HCT116 (cell line): ENCODE results near the gene C16orf74. TPM values are rescaled to one million over a fixed set of nuclear protein-coding genes. Genes with fewer than 3 reads are reported as not detected.

ENCODE experiments used
- ATAC-seq: fragments of 200-7000 bp; cut with Tn5 transposase; 2 replicates; pipeline ENCODE4 v1.9.1; 2020; ENCODE audit warnings: mild to moderate bottlenecking, moderate library complexity
- BruUV-seq: library from RNA; stranded (reverse); fragments of 400-500 nt; replicated peaks from 2 replicates; lab custom pipeline; 2021; lab: Mats Ljungman, UMichigan
- CTCF ChIA-PET: fragments of 300-600 bp; sonication (Branson Sonifier 250); formaldehyde crosslinking; loops from one replicate; lab custom pipeline; 2021; ENCODE audit warnings: antibody characterized with exemption; lab: Charles Lee
- POLR2A ChIA-PET: fragments of 300-600, 350-600 bp; sonication (Branson Sonifier 250); formaldehyde crosslinking; loops from one replicate; lab custom pipeline; 2021; ENCODE audit warnings: antibody characterized with exemption; lab: Charles Lee
- RAD21 ChIA-PET, 2 experiments: fragments of 300-600 bp; sonication (Branson Sonifier 250); formaldehyde crosslinking; loops; one replicate each; lab custom pipeline; 2023; ENCODE audit warnings: low total read pairs in 2 of 2; ENCODE audit not compliant: uncharacterized antibody in 2 of 2, unreplicated experiment in 2 of 2, low non-redundant PET in 1 of 2; lab: Charles Lee
- DNase-seq: peaks from one replicate; pipeline ENCODE4 v3.0.0-alpha.2; 2010; ENCODE audit warnings: low read depth, low spot score
- H2AFZ ChIP-seq: fragments of 200-600 bp; shearing (Covaris generic), sonication (generic); 2 replicates; pipeline ENCODE4 v1.6.1; 2017; ENCODE audit warnings: low read depth, mixed run types, mixed read lengths, antibody characterized with exemption, low read length; ENCODE audit not compliant: poor library complexity, severe bottlenecking
- H3K27ac ChIP-seq: 2 replicates; pipeline ENCODE4 v1.5.1; 2012; ENCODE audit warnings: low read depth, low read length
- H3K27me3 ChIP-seq: fragments of 200-600 bp; sonication (generic); 2 replicates; pipeline ENCODE4 v1.6.1; 2016; ENCODE audit warnings: mixed run types, low read length, mixed read lengths; ENCODE audit not compliant: insufficient read depth
- H3K36me3 ChIP-seq, 2 experiments: fragments of 200-500 bp in 1 of 2; fragments of 200-600 bp in 1 of 2; sonication (Bioruptor generic) in 1 of 2; sonication (generic) in 1 of 2; 2 replicates each; pipeline versions ENCODE4 v1.5.1 to v1.6.1; 2014 to 2016; ENCODE audit warnings: low read length in 2 of 2, inconsistent platforms in 1 of 2, mixed read lengths in 1 of 2, mixed run types in 1 of 2; ENCODE audit not compliant: insufficient read depth in 2 of 2, control insufficient read depth in 1 of 2
- H3K4me1 ChIP-seq, 2 experiments: fragments of 200-600 bp in 1 of 2; sonication (generic) in 1 of 2; 2 replicates each; pipeline versions ENCODE4 v1.5.1 to v1.6.1; 2012 to 2017; ENCODE audit warnings: low read length in 2 of 2, inconsistent platforms in 1 of 2, mild to moderate bottlenecking in 1 of 2, mixed read lengths in 1 of 2, mixed run types in 1 of 2, moderate library complexity in 1 of 2; ENCODE audit not compliant: insufficient read depth in 2 of 2, control insufficient read depth in 1 of 2
- H3K4me2 ChIP-seq: fragments of 200-600 bp; sonication (generic); 2 replicates; pipeline ENCODE4 v1.6.1; 2017; ENCODE audit warnings: mixed run types, low read length, mixed read lengths
- H3K4me3 ChIP-seq, 2 experiments: fragments of 200-600 bp in 1 of 2; sonication (generic) in 1 of 2; replicated peaks in 1 of 2; 2 replicates each; pipeline ENCODE4 v1.5.1; 2011 to 2016; ENCODE audit warnings: low read length in 2 of 2, control low read depth in 1 of 2, low read depth in 1 of 2, mild to moderate bottlenecking in 1 of 2, mixed read lengths in 1 of 2, mixed run types in 1 of 2
- H3K79me2 ChIP-seq: fragments of 200-600 bp; sonication (generic); 2 replicates; pipeline ENCODE4 v1.6.1; 2017; ENCODE audit warnings: mild to moderate bottlenecking, mixed run types, low read length, moderate library complexity, mixed read lengths; ENCODE audit not compliant: insufficient read depth
- H3K9ac ChIP-seq: fragments of 200-600 bp; sonication (generic); 2 replicates; pipeline ENCODE4 v1.6.1; 2016; ENCODE audit warnings: low read length, mixed read lengths
- H3K9me2 ChIP-seq: fragments of 200-600 bp; sonication (generic), shearing (Covaris generic); 2 replicates; pipeline ENCODE4 v1.6.1; 2017; ENCODE audit warnings: mixed run types, mild to moderate bottlenecking, moderate library complexity; ENCODE audit not compliant: insufficient read depth
- H3K9me3 ChIP-seq, 2 experiments: fragments of 200-500 bp in 1 of 2; fragments of 200-600 bp in 1 of 2; sonication (Bioruptor generic) in 1 of 2; sonication (generic) in 1 of 2; 2 replicates each; pipeline ENCODE4 v1.6.1; 2014 to 2017; ENCODE audit warnings: low read length in 2 of 2, mixed read lengths in 2 of 2, inconsistent platforms in 1 of 2, low read depth in 1 of 2, mild to moderate bottlenecking in 1 of 2, mixed run types in 1 of 2, moderate library complexity in 1 of 2; ENCODE audit not compliant: control insufficient read depth in 1 of 2, insufficient read depth in 1 of 2
- H4K20me1 ChIP-seq: fragments of 200-600 bp; sonication (generic), shearing (Covaris generic); 2 replicates; pipeline ENCODE4 v1.6.1; 2017; ENCODE audit warnings: mixed run types, mild to moderate bottlenecking, moderate library complexity; ENCODE audit not compliant: insufficient read depth
- CBX3 ChIP-seq: IDR thresholded peaks from 2 replicates; pipeline ENCODE4 v1.6.1; 2012; ENCODE audit warnings: low read depth
- EZH2 ChIP-seq: fragments of 200-600 bp; sonication (generic); IDR thresholded peaks from 2 replicates; pipeline ENCODE4 v1.6.1; 2017; ENCODE audit warnings: antibody characterized with exemption, mixed run types
- FOSL1 ChIP-seq: IDR thresholded peaks from 2 replicates; pipeline ENCODE4 v1.6.1; 2012; ENCODE audit warnings: low read depth
- POLR2A ChIP-seq: IDR thresholded peaks from 2 replicates; pipeline ENCODE4 v1.7.0; 2011; ENCODE audit warnings: borderline replicate concordance; ENCODE audit not compliant: insufficient read depth, insufficient read length; ENCODE audit errors: extremely low read depth
- SP1 ChIP-seq: IDR thresholded peaks from 2 replicates; pipeline ENCODE4 v1.6.1; 2012; ENCODE audit warnings: low read depth
- YY1 ChIP-seq: IDR thresholded peaks from 2 replicates; pipeline ENCODE4 v1.6.1; 2011; ENCODE audit warnings: low read length, low read depth, moderate library complexity, mild to moderate bottlenecking; ENCODE audit not compliant: insufficient replicate concordance; ENCODE audit errors: extremely low read depth
- ZNF274 ChIP-seq: fragments of 200-500 bp; sonication (Bioruptor generic); IDR thresholded peaks from 2 replicates; pipeline ENCODE4 v1.6.1; 2014; ENCODE audit warnings: mild to moderate bottlenecking, low read depth, low read length, inconsistent platforms
- intact Hi-C: fragments of 100-400 bp; cut with micrococcal nuclease; formaldehyde crosslinking; loops from 2 replicates; pipeline ENCODE4 v1.10.0; 2022
- total RNA-seq: library from RNA; stranded (reverse); gene quantifications from one replicate; pipeline ENCODE4 v1.2.1, GENCODE V29; 2021; ENCODE audit not compliant: unreplicated experiment
- TF ChIP-seq, protein P1 (sequence below): IDR thresholded peaks from 2 replicates; pipeline ENCODE4 v1.6.1; 2011; ENCODE audit warnings: mild to moderate bottlenecking, low read length, moderate library complexity; ENCODE audit not compliant: insufficient replicate concordance; ENCODE audit errors: extremely low read depth
- TF ChIP-seq, protein P2 (sequence below), 3 experiments: fragments of 200-600 bp in 1 of 3; sonication (generic) in 1 of 3; IDR thresholded peaks in 2 of 3; conservative IDR thresholded peaks in 1 of 3; 2 replicates each; pipeline ENCODE4 v1.5.1; 2012 to 2017; ENCODE audit warnings: low read depth in 2 of 3, low read length in 2 of 3, antibody characterized with exemption in 1 of 3, borderline replicate concordance in 1 of 3, control low read depth in 1 of 3, mild to moderate bottlenecking in 1 of 3, mixed read lengths in 1 of 3, mixed run types in 1 of 3, moderate library complexity in 1 of 3; ENCODE audit not compliant: insufficient read depth in 1 of 3
- TF ChIP-seq, protein P3 (sequence below): IDR thresholded peaks from 2 replicates; pipeline ENCODE4 v1.6.1; 2012

Gene C16orf74
- total RNA-seq, 1 experiment from 2014 or later: 30.0 TPM

DNA sequence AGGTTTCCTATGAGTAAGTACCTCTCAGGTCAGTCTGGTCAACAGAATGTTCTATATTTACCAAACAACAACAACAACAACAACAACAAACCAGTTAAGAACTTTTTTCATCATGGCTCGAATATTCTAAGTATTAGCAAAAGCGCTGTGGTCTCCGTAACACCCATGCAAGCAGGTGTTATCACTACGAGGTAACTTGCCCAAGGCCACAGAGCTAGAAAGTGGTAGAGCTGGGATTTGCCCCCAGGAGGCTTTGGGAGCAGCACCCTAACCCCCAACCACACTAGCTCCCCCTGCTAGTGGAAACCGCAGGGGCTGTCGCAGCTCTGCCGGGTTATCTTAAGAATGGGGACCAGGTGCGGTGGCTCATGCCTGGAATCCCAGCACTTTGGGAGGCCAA, 23.9 kb upstream of the C16orf74 start:
- Histone ChIP-seq H3K27ac (no peak overlapping the region), H3K9me2 (no peaks in the 10 kb centered on the region), H4K20me1 (no peaks in the 10 kb centered on the region; the same call in 1 of the 2 replicates)

More for the DNA sequence above, 23.9 kb upstream of the C16orf74 start:
- DNase-seq (no peak), ATAC-seq (no peak)
- H3K27me3 ChIP-seq: no peaks in the 10 kb centered on the region
- no peaks in the 10 kb centered on the region for H3K9me3 ChIP-seq
- ChIA-PET RAD21 (no interaction called here), CTCF (no interaction called here), POLR2A (no interaction called here)
- no peaks in the 10 kb centered on the region for H3K79me2 ChIP-seq
- no TSS peak for BruUV-seq
- no peak overlapping the region for H3K4me2 ChIP-seq
- no peak overlapping the region for H3K9ac ChIP-seq
- no peaks in the 10 kb centered on the region for H3K4me1 ChIP-seq
- intact Hi-C loops: no loop called here
- no peak for TF ChIP-seq SP1
- no peak for TF ChIP-seq POLR2A
- TF ChIP-seq CBX3: no peak
- TF ChIP-seq FOSL1: no peak
- no peak for TF ChIP-seq ZNF274
- TF ChIP-seq, protein P1, sequence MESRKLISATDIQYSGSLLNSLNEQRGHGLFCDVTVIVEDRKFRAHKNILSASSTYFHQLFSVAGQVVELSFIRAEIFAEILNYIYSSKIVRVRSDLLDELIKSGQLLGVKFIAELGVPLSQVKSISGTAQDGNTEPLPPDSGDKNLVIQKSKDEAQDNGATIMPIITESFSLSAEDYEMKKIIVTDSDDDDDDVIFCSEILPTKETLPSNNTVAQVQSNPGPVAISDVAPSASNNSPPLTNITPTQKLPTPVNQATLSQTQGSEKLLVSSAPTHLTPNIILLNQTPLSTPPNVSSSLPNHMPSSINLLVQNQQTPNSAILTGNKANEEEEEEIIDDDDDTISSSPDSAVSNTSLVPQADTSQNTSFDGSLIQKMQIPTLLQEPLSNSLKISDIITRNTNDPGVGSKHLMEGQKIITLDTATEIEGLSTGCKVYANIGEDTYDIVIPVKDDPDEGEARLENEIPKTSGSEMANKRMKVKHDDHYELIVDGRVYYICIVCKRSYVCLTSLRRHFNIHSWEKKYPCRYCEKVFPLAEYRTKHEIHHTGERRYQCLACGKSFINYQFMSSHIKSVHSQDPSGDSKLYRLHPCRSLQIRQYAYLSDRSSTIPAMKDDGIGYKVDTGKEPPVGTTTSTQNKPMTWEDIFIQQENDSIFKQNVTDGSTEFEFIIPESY: no peak
- no peak for TF ChIP-seq YY1
- TF ChIP-seq EZH2: no peak
- TF ChIP-seq, protein P2, sequence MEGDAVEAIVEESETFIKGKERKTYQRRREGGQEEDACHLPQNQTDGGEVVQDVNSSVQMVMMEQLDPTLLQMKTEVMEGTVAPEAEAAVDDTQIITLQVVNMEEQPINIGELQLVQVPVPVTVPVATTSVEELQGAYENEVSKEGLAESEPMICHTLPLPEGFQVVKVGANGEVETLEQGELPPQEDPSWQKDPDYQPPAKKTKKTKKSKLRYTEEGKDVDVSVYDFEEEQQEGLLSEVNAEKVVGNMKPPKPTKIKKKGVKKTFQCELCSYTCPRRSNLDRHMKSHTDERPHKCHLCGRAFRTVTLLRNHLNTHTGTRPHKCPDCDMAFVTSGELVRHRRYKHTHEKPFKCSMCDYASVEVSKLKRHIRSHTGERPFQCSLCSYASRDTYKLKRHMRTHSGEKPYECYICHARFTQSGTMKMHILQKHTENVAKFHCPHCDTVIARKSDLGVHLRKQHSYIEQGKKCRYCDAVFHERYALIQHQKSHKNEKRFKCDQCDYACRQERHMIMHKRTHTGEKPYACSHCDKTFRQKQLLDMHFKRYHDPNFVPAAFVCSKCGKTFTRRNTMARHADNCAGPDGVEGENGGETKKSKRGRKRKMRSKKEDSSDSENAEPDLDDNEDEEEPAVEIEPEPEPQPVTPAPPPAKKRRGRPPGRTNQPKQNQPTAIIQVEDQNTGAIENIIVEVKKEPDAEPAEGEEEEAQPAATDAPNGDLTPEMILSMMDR (IDR thresholded peaks at IDR 0.05 in 2 of 3, conservative IDR thresholded peaks at IDR 0.05 in 1 of 3; ENCODE audit: borderline replicate concordance in 1 of 3, insufficient read depth in 1 of 3, low read depth in 2 of 3, low read length in 2 of 3): no peak
- TF ChIP-seq, protein P3, sequence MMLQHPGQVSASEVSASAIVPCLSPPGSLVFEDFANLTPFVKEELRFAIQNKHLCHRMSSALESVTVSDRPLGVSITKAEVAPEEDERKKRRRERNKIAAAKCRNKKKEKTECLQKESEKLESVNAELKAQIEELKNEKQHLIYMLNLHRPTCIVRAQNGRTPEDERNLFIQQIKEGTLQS: no peak
- H3K4me3 ChIP-seq: no peak overlapping the region
- H2AFZ ChIP-seq: no peak overlapping the region
- peaks cover 12 to 20% of the 10 kb centered on the region in 2 experiments; a peak in 3 of 4 replicates for H3K36me3 ChIP-seq
